Measurements from ENCODE around the gene ASCC3. TPM values are rescaled to one million over a fixed set of nuclear protein-coding genes. Genes with fewer than 3 reads are reported as not detected.
"Not testable (repeated sequence)": the region's sequence is repeated elsewhere in the genome, so short reads cannot be mapped to it uniquely, and the experiment has no call there.

The ASCC3 gene
- total RNA-seq, 2 experiments from 2014 or later, result 55.9 to 58.4 TPM

- Mint-ChIP-seq H3K36me3 (ENCODE audit: low read depth) (no peaks in the 10 kb centered on the region), H3K4me1 (ENCODE audit: low read depth) (no peaks in the 10 kb centered on the region)
- CTCF ChIA-PET, result no interaction called here
Measured at GRCh38 chr6:100899202-100899601, 18.1 kb upstream of the ASCC3 start.

GRCh38 chr6:100897671-100898070 lies 16.5 kb upstream of the ASCC3 start:
- Mint-ChIP-seq H3K4me1 (ENCODE audit: low read depth) (no peaks in the 10 kb centered on the region), H3K4me3 (no peak overlapping the region), H3K9me3 (peaks cover 3% of the 10 kb centered on the region), H3K27me3 (ENCODE audit: low read depth) (no peaks in the 10 kb centered on the region), H3K36me3 (ENCODE audit: low read depth) (no peaks in the 10 kb centered on the region), H3K27ac (no peak overlapping the region)
- intact Hi-C loops (cut with micrococcal nuclease), result no loop called here
- no peak for DNase-seq
- CTCF ChIA-PET, result no interaction called here

More at GRCh38 chr6:100899202-100899601, 18.1 kb upstream of the ASCC3 start:
- Mint-ChIP-seq H3K27me3 (ENCODE audit: low read depth) (no peaks in the 10 kb centered on the region), H3K27ac (no peak overlapping the region), H3K4me3 (no peak overlapping the region), H3K9me3 (peaks cover 3% of the 10 kb centered on the region)
- no peak for DNase-seq
- intact Hi-C loops (cut with micrococcal nuclease), result no loop called here

- Mint-ChIP-seq H3K9me3 (peaks cover 2% of the 10 kb centered on the region), H3K27me3 (ENCODE audit: low read depth) (no peaks in the 10 kb centered on the region), H3K4me1 (ENCODE audit: low read depth) (no peaks in the 10 kb centered on the region), H3K4me3 (no peak overlapping the region), H3K36me3 (ENCODE audit: low read depth) (no peaks in the 10 kb centered on the region), H3K27ac (no peak overlapping the region)
- intact Hi-C loops (cut with micrococcal nuclease), result no loop called here
- DNase-seq, result no peak
- CTCF ChIA-PET, result interaction anchor here (0.7 kb wide), 1 partner anchor 28 kb away, joined by 3 read pairs; no protein-coding TSS in a partner anchor
Measured at GRCh38 chr6:100893743-100894142, 12.6 kb upstream of the ASCC3 start.

GRCh38 chr6:100892693-100893092 lies 11.6 kb upstream of the ASCC3 start:
- CTCF ChIA-PET, result no interaction called here
- intact Hi-C loops (cut with micrococcal nuclease), result no loop called here
- no peak for DNase-seq
- Mint-ChIP-seq H3K27me3 (ENCODE audit: low read depth) (no peaks in the 10 kb centered on the region), H3K27ac (no peak overlapping the region), H3K4me1 (ENCODE audit: low read depth) (no peaks in the 10 kb centered on the region), H3K4me3 (no peak overlapping the region), H3K9me3 (no peaks in the 10 kb centered on the region), H3K36me3 (ENCODE audit: low read depth) (no peaks in the 10 kb centered on the region)

- CTCF ChIA-PET, result interaction anchor here (0.6 kb wide), 1 partner anchor 438 kb away, joined by 4 read pairs; no protein-coding TSS in a partner anchor
Measured at GRCh38 chr6:100892116-100892515, 11.0 kb upstream of the ASCC3 start.

GRCh38 chr6:100891079-100891478 lies 9.9 kb upstream of the ASCC3 start:
- Mint-ChIP-seq H3K9me3 (no peaks in the 10 kb centered on the region), H3K27ac (no peak overlapping the region), H3K27me3 (ENCODE audit: low read depth) (no peaks in the 10 kb centered on the region), H3K36me3 (ENCODE audit: low read depth) (no peaks in the 10 kb centered on the region), H3K4me3 (no peak overlapping the region), H3K4me1 (ENCODE audit: low read depth) (no peaks in the 10 kb centered on the region)
- intact Hi-C loops (cut with micrococcal nuclease), result no loop called here
- CTCF ChIA-PET, result no interaction called here
- no peak for DNase-seq

More at GRCh38 chr6:100892116-100892515, 11.0 kb upstream of the ASCC3 start:
- no peak for DNase-seq
- Mint-ChIP-seq H3K4me3 (no peak overlapping the region), H3K4me1 (ENCODE audit: low read depth) (no peaks in the 10 kb centered on the region), H3K36me3 (ENCODE audit: low read depth) (no peaks in the 10 kb centered on the region), H3K27ac (no peak overlapping the region), H3K9me3 (no peaks in the 10 kb centered on the region), H3K27me3 (ENCODE audit: low read depth) (no peaks in the 10 kb centered on the region)
- intact Hi-C loops (cut with micrococcal nuclease), result no loop called here

- H3K27me3 Mint-ChIP-seq (ENCODE audit: low read depth); H3K9me3 Mint-ChIP-seq; H3K4me1 Mint-ChIP-seq (ENCODE audit: low read depth); CTCF ChIA-PET; H3K36me3 Mint-ChIP-seq (ENCODE audit: low read depth); H3K4me3 Mint-ChIP-seq; DNase-seq; H3K27ac Mint-ChIP-seq; intact Hi-C loops (cut with micrococcal nuclease): not testable (repeated sequence)
Measured at GRCh38 chr6:100890646-100891045, 9.5 kb upstream of the ASCC3 start.

- no peak for DNase-seq
- no peak overlapping the region for H3K4me3 Mint-ChIP-seq
- no peaks in the 10 kb centered on the region for H3K36me3 Mint-ChIP-seq (ENCODE audit: low read depth)
- H3K27me3 Mint-ChIP-seq (ENCODE audit: low read depth), result no peaks in the 10 kb centered on the region
- H3K9me3 Mint-ChIP-seq, result no peaks in the 10 kb centered on the region
- CTCF ChIA-PET, result no interaction called here
- intact Hi-C loops (cut with micrococcal nuclease), result loop anchor here (10.0 kb wide), 1 partner anchor 1555 kb away; no protein-coding TSS in a partner anchor
- H3K27ac Mint-ChIP-seq, result no peak overlapping the region
- H3K4me1 Mint-ChIP-seq (ENCODE audit: low read depth), result no peaks in the 10 kb centered on the region
Measured at GRCh38 chr6:100889351-100889750, 8.2 kb upstream of the ASCC3 start.

GRCh38 chr6:100886076-100886475 lies 4.9 kb upstream of the ASCC3 start:
- DNase-seq, result no peak
- Mint-ChIP-seq H3K4me3 (no peak overlapping the region), H3K27me3 (ENCODE audit: low read depth) (no peaks in the 10 kb centered on the region), H3K9me3 (no peaks in the 10 kb centered on the region), H3K27ac (no peak overlapping the region), H3K4me1 (ENCODE audit: low read depth) (peaks cover 8% of the 10 kb centered on the region), H3K36me3 (ENCODE audit: low read depth) (peaks cover 2% of the 10 kb centered on the region)
- CTCF ChIA-PET, result no interaction called here
- intact Hi-C loops (cut with micrococcal nuclease), result loop anchor here (10.0 kb wide), 1 partner anchor 1551 kb away; no protein-coding TSS in a partner anchor

GRCh38 chr6:100883347-100883746 lies 2.2 kb upstream of the ASCC3 start:
- Mint-ChIP-seq H3K9me3 (no peaks in the 10 kb centered on the region), H3K4me1 (ENCODE audit: low read depth) (peaks cover 22% of the 10 kb centered on the region), H3K4me3 (no peak overlapping the region), H3K27me3 (ENCODE audit: low read depth) (no peaks in the 10 kb centered on the region), H3K27ac (no peak overlapping the region), H3K36me3 (ENCODE audit: low read depth) (peaks cover 11% of the 10 kb centered on the region)
- intact Hi-C loops (cut with micrococcal nuclease), result loop anchor here (5.0 to 10.0 kb wide), 2 partner anchors 1456 to 1549 kb away; partner anchors contain the start of gene PNISR
- CTCF ChIA-PET, result no interaction called here
- no peak for DNase-seq

GRCh38 chr6:100881707-100882040 lies 545 bp upstream of the ASCC3 start:
- peaks cover 36% of the 10 kb centered on the region for H3K4me1 Mint-ChIP-seq (ENCODE audit: low read depth)
- intact Hi-C loops (cut with micrococcal nuclease), result loop anchor here (1.0 to 10.0 kb wide), 3 partner anchors 130 to 1547 kb away; partner anchors contain the start of gene PNISR
- H3K4me3 Mint-ChIP-seq, result peak overlapping the region; percentile 100
- H3K27ac Mint-ChIP-seq, result peak overlapping the region; percentile 99
- no peaks in the 10 kb centered on the region for H3K9me3 Mint-ChIP-seq
- CTCF ChIA-PET, result no interaction called here
- no peaks in the 10 kb centered on the region for H3K27me3 Mint-ChIP-seq (ENCODE audit: low read depth)
- no peak for DNase-seq
- H3K36me3 Mint-ChIP-seq (ENCODE audit: low read depth), result peaks cover 15% of the 10 kb centered on the region

- Mint-ChIP-seq H3K36me3 (ENCODE audit: low read depth) (peaks cover 23% of the 10 kb centered on the region), H3K4me3 (peak overlapping the region; percentile 100), H3K9me3 (no peaks in the 10 kb centered on the region), H3K4me1 (ENCODE audit: low read depth) (peaks cover 48% of the 10 kb centered on the region), H3K27me3 (ENCODE audit: low read depth) (no peaks in the 10 kb centered on the region), H3K27ac (peak overlapping the region; percentile 99)
- CTCF ChIA-PET, result no interaction called here
- peak; percentile 32 for DNase-seq
- intact Hi-C loops (cut with micrococcal nuclease), result loop anchor here (5.0 to 10.0 kb wide), 2 partner anchors 1453 to 1546 kb away; partner anchors contain the start of gene PNISR
Measured at GRCh38 chr6:100880149-100880852, 828 bp downstream of the ASCC3 start.

- H3K36me3 Mint-ChIP-seq (ENCODE audit: low read depth), result peaks cover 31% of the 10 kb centered on the region
- no peak overlapping the region for H3K27ac Mint-ChIP-seq
- peaks cover 57% of the 10 kb centered on the region for H3K4me1 Mint-ChIP-seq (ENCODE audit: low read depth)
- peak overlapping the region; percentile 41 for H3K4me3 Mint-ChIP-seq
- H3K27me3 Mint-ChIP-seq (ENCODE audit: low read depth), result no peaks in the 10 kb centered on the region
- intact Hi-C loops (cut with micrococcal nuclease), result no loop called here
- DNase-seq, result no peak
- CTCF ChIA-PET, result no interaction called here
- peaks cover 2% of the 10 kb centered on the region for H3K9me3 Mint-ChIP-seq
Measured at GRCh38 chr6:100879317-100879716, 1.8 kb downstream of the ASCC3 start.

Measured in activated naive CD4-positive, alpha-beta T cell treated with anti-CD3 and anti-CD28 coated beads for 36 hours (primary cell).